Measurements from ENCODE around the gene MACROD2. TPM values are rescaled to one million over a fixed set of nuclear protein-coding genes. Genes with fewer than 3 reads are reported as not detected.

The MACROD2 gene
- total RNA-seq, 2 donors from 2014 or later: not detected

DNA sequence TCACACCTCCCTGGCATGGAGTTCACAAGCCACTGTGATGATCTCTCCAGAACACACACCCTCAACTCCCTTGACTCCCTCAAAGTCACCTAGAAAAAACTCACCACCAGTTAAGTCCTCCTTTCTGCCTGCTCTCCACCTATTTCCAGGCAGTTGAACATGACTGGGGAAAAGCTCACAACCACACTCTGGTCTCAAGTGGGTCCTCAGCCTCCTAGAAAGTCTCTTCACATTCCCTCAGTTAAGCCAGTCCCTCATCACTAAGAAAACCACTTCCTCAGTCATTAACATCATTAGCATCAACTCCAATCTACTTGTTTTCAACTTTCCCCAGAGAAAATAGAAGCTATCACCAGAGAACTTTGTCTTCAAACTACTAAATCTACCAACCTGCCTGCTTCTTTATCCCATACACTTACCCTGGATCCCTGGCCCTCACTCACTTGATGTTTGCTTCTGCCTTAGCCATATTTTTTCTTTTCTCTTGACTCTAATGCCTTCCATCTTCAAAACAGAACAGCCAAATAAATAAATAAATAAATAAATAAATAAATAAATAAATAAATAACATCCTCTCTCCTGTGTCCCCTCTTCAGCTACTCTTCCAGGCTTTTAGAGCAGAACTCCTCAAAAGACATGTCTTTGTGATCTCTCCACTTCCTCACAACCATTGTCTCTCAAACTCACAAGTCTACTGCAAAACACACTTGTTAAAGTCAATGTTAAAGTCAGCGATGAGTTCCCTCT lies 1084.5 kb downstream of the MACROD2 start:
- no peak overlapping the region for H3K4me3 Mint-ChIP-seq
- DNase-seq (no peak), ATAC-seq (replicated peaks in 1 of 2) (no peak)
- H3K9me3 Mint-ChIP-seq: peaks cover 1 to 2% of the 10 kb centered on the region in 2 donors
- no peaks in the 10 kb centered on the region for H3K4me1 Mint-ChIP-seq (ENCODE audit: low read depth)
- H3K36me3 Mint-ChIP-seq (ENCODE audit: insufficient read depth in 2 of 2): no peaks in the 10 kb centered on the region
- H3K27ac Mint-ChIP-seq: no peak overlapping the region
- H3K27me3 Mint-ChIP-seq (ENCODE audit: low read depth): no peaks in the 10 kb centered on the region

DNA sequence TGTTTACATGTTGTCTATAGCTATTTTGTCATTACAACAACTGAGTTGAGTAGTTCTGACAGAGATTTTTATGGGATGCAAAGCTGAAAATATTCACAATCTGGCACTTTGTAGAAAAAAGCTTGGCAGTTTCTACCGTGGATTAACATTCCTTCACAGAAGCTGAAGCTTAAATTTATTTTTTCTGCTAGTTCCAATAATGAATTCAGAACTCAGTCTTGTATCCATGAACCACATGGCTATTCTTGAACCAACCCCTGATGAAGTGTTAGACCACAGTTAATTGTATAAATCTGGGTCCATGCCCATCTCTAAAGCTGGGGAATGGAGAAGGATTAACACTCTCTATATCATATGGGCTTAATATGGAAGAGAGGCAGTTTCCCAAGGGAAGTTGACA lies 1085.9 kb downstream of the MACROD2 start:
- H3K27me3 Mint-ChIP-seq (ENCODE audit: low read depth): no peaks in the 10 kb centered on the region
- DNase-seq (no peak), ATAC-seq (replicated peaks in 1 of 2) (no peak)
- H3K36me3 Mint-ChIP-seq (ENCODE audit: insufficient read depth in 2 of 2): no peaks in the 10 kb centered on the region
- no peaks in the 10 kb centered on the region for H3K4me1 Mint-ChIP-seq (ENCODE audit: low read depth)
- H3K4me3 Mint-ChIP-seq: no peak overlapping the region
- no peaks in the 10 kb centered on the region for H3K9me3 Mint-ChIP-seq
- H3K27ac Mint-ChIP-seq: no peak overlapping the region

- ATAC-seq (replicated peaks in 1 of 2) (peak in 1 of 2 donors; percentile 51), DNase-seq (no peak)
- Mint-ChIP-seq H3K9me3 (peaks cover 3 to 10% of the 10 kb centered on the region in 2 donors), H3K4me1 (ENCODE audit: low read depth) (no peaks in the 10 kb centered on the region), H3K27ac (no peak overlapping the region), H3K36me3 (ENCODE audit: insufficient read depth in 2 of 2) (no peaks in the 10 kb centered on the region), H3K27me3 (ENCODE audit: low read depth) (no peaks in the 10 kb centered on the region), H3K4me3 (no peak overlapping the region)
Measured at GRCh38 chr20:15091421-15092037, 1096.2 kb downstream of the MACROD2 start.

- no peak overlapping the region for H3K27ac Mint-ChIP-seq
- ATAC-seq (replicated peaks in 1 of 2): no peak
- H3K27me3 Mint-ChIP-seq (ENCODE audit: low read depth): no peaks in the 10 kb centered on the region
- H3K4me1 Mint-ChIP-seq (ENCODE audit: low read depth): peaks cover 7% of the 10 kb centered on the region
- no peaks in the 10 kb centered on the region for H3K36me3 Mint-ChIP-seq (ENCODE audit: insufficient read depth in 2 of 2)
- H3K9me3 Mint-ChIP-seq: peaks cover 3 to 4% of the 10 kb centered on the region in 2 donors
- no peak for DNase-seq
- no peak overlapping the region for H3K4me3 Mint-ChIP-seq
Measured at GRCh38 chr20:15098351-15098750, 1103.0 kb downstream of the MACROD2 start.

DNA sequence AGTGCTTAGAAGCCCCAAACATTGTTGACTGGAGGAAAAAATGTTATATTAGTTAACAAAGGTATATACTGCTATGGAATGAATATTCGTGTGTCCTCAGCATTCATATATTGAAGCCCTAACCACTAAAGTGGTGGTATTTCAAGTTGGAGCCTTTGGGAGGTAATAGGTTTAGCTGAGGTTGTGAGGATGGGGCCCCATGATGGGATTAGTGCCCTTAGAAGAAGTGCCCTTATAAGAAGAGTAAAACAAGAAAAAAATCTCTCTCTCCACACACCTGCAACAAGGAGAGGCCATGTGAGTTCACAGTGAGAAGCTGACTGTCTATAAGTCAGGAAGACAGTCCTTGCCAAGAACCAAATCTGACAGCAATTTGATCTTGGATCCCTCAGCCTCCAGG lies 1103.8 kb downstream of the MACROD2 start:
- Mint-ChIP-seq H3K4me3 (no peak overlapping the region), H3K4me1 (ENCODE audit: low read depth) (peaks cover 7% of the 10 kb centered on the region), H3K27me3 (ENCODE audit: low read depth) (no peaks in the 10 kb centered on the region), H3K9me3 (peaks cover 8 to 9% of the 10 kb centered on the region in 2 donors), H3K36me3 (ENCODE audit: insufficient read depth in 2 of 2) (no peaks in the 10 kb centered on the region), H3K27ac (no peak overlapping the region)
- DNase-seq (no peak), ATAC-seq (replicated peaks in 1 of 2) (no peak)

- Mint-ChIP-seq H3K27ac (no peak overlapping the region), H3K4me1 (ENCODE audit: low read depth) (peaks cover 7% of the 10 kb centered on the region), H3K36me3 (ENCODE audit: insufficient read depth in 2 of 2) (no peaks in the 10 kb centered on the region), H3K27me3 (ENCODE audit: low read depth) (no peaks in the 10 kb centered on the region), H3K4me3 (no peak overlapping the region), H3K9me3 (peaks cover 8 to 9% of the 10 kb centered on the region in 2 donors)
- no peak for DNase-seq
- no peak for ATAC-seq (replicated peaks in 1 of 2)
Measured at GRCh38 chr20:15100506-15101160, 1105.3 kb downstream of the MACROD2 start.

DNA sequence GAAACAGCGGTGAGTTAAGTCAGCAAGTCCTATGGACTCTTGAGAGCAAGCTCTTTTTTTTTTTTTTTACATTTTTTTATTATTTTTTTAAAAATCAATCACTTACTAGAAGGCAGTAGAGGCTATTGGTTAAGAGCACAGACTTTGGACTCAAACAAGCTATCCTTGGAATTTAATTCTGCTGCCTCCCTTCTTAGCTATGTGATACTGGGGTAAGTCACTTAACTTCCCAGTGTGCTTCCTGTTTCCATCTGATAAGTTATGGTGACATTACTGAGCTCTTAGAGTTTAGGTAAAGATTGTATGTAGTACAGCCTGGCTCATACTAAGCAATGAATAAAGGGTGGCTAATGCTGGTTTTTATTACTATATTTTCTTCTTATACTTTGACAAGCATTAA lies 1112.6 kb downstream of the MACROD2 start:
- Mint-ChIP-seq H3K4me1 (ENCODE audit: low read depth) (no peaks in the 10 kb centered on the region), H3K27ac (no peak overlapping the region), H3K4me3 (no peak overlapping the region), H3K27me3 (ENCODE audit: low read depth) (no peaks in the 10 kb centered on the region), H3K36me3 (ENCODE audit: insufficient read depth in 2 of 2) (no peaks in the 10 kb centered on the region), H3K9me3 (peaks cover 8 to 9% of the 10 kb centered on the region in 2 donors)
- DNase-seq: no peak
- no peak for ATAC-seq (replicated peaks in 1 of 2)

GRCh38 chr20:15109494-15109893 lies 1114.2 kb downstream of the MACROD2 start:
- Mint-ChIP-seq H3K4me3 (no peak overlapping the region), H3K4me1 (ENCODE audit: low read depth) (no peaks in the 10 kb centered on the region), H3K27ac (no peak overlapping the region), H3K27me3 (ENCODE audit: low read depth) (no peaks in the 10 kb centered on the region), H3K36me3 (ENCODE audit: insufficient read depth in 2 of 2) (no peaks in the 10 kb centered on the region), H3K9me3 (peaks cover 4 to 8% of the 10 kb centered on the region in 2 donors)
- ATAC-seq (replicated peaks in 1 of 2): no peak
- no peak for DNase-seq

DNA sequence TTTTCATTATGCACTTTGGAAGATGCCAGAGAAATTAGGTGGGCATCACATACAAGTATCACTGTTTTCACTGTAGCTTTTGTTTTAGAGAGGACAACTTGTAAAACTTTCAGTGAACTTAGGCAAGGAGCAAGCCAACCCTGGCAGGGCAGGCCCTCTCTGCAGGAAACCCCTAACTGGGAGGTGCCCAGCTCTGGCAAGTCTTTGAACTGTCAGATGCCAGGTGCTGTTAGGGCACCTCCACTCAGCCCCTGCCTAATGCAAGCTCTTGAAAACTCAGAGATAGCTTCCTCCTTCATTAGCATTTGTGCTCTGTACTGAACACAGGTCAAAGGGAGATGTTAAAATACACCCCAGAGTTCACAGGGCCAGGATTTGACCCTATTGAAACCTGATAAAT lies 1116.3 kb downstream of the MACROD2 start:
- Mint-ChIP-seq H3K36me3 (ENCODE audit: insufficient read depth in 2 of 2) (no peaks in the 10 kb centered on the region), H3K4me1 (ENCODE audit: low read depth) (no peaks in the 10 kb centered on the region), H3K9me3 (peaks cover 6 to 8% of the 10 kb centered on the region in 2 donors), H3K4me3 (no peak overlapping the region), H3K27ac (no peak overlapping the region), H3K27me3 (ENCODE audit: low read depth) (no peaks in the 10 kb centered on the region)
- no peak for ATAC-seq (replicated peaks in 1 of 2)
- DNase-seq: no peak

DNA sequence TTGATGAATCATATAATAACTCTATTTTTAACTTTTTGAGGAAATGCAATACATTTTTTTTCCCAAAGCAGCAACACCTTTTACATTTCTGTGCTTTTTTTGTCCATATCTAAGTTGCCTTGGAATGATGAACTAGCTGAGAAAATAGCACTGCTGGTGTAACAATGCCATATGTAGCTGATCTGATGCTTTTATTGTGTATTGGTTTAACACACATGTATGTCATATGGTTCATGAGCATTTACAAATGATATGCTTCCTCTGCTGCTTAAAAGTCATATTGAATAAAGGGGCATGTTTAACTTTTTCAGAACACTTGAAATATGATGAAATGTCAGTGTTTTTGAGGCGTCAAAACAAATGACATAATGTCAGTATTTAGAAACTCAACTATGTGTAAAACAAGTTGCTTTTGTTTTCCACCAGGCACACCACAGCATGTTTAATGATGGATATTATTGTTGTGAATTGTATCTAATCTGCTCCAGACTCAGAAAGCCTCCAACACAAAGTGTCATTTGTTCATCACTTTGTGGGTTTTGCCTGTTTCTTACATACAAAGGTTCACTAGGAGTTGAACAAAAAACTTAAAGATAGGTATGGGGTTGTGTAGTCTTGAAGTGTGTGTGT lies 1117.9 kb downstream of the MACROD2 start:
- ATAC-seq (replicated peaks in 1 of 2): no peak
- H3K4me1 Mint-ChIP-seq (ENCODE audit: low read depth): no peaks in the 10 kb centered on the region
- H3K27me3 Mint-ChIP-seq (ENCODE audit: low read depth): no peaks in the 10 kb centered on the region
- DNase-seq: no peak
- H3K4me3 Mint-ChIP-seq: no peak overlapping the region
- H3K27ac Mint-ChIP-seq: no peak overlapping the region
- peaks cover 4 to 8% of the 10 kb centered on the region in 2 donors for H3K9me3 Mint-ChIP-seq
- H3K36me3 Mint-ChIP-seq (ENCODE audit: insufficient read depth in 2 of 2): no peaks in the 10 kb centered on the region

DNA sequence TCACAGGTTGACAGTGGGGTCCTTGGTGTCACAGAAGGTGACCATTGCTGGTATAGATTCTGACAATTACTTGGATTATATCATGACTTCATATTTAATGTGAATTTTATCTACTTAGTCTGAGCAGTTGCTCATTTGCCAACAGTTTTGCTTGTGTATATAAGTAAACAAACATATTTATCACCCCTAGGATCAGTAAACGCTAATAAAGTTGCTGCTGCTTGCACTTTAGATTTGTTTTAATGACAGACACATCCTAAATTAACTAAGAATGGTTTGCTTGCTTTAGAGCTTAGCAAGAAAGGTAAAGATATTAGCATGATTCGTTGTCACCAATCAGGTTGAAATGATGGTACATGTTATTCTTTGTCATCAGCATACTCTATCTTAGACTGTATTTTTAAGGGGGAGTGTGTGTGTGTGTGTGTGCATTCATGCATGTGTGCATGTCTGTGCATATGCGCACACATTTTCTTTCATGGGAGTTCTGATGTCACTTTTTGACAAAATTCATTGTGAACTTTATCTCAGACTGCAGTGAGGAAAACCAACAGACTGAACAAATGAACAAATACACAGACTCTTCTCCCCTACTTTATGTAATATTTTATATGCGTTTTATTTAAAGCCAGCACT lies 1124.7 kb downstream of the MACROD2 start:
- ATAC-seq (replicated peaks in 1 of 2): no peak
- no peak overlapping the region for H3K4me3 Mint-ChIP-seq
- H3K27me3 Mint-ChIP-seq (ENCODE audit: low read depth): no peaks in the 10 kb centered on the region
- H3K27ac Mint-ChIP-seq: no peak overlapping the region
- H3K4me1 Mint-ChIP-seq (ENCODE audit: low read depth): no peaks in the 10 kb centered on the region
- DNase-seq: no peak
- no peaks in the 10 kb centered on the region for H3K36me3 Mint-ChIP-seq (ENCODE audit: insufficient read depth in 2 of 2)
- H3K9me3 Mint-ChIP-seq: peaks cover 5 to 9% of the 10 kb centered on the region in 2 donors

DNA sequence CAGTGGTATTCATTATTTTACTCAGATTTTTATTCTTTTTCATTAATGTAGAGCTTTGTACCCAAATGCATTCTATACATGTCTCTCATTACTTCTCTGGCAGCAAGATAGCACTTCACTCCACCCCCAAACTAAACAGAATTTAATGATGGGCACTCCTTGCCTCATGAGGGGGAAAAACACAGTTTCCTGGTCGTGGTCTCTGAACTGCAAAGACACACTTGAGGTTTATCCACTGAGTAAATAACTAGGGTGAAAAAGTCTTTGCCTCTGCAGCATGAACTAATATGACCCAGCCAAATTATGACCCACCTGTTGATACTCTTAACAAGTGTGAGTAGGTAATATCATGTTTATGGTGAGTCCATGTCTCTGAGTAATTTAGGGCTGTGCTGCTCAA lies 1127.3 kb downstream of the MACROD2 start:
- H3K27me3 Mint-ChIP-seq (ENCODE audit: low read depth): no peaks in the 10 kb centered on the region

DNA sequence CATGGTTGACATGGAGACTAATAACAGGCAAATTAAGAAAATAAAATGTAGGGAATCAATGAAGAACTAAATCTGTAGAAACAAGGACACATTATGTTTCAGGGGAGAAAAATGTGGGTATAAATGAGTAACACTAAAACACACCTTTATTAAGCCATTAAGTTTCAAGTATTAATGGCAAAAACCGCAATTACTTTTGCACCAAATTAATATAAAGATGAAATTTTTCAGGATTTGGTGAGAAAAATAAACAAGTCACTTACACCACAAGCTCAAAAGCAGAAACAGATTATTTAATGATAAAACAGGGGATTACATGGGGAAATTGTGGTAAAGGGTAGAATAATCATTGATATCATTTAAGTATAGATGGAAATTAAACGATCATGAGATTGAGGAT lies 1135.9 kb downstream of the MACROD2 start:
- DNase-seq (no peak), ATAC-seq (replicated peaks in 1 of 2) (no peak)
- H3K4me1 Mint-ChIP-seq (ENCODE audit: low read depth): no peaks in the 10 kb centered on the region
- no peak overlapping the region for H3K4me3 Mint-ChIP-seq
- no peaks in the 10 kb centered on the region for H3K27me3 Mint-ChIP-seq (ENCODE audit: low read depth)
- no peak overlapping the region for H3K27ac Mint-ChIP-seq
- peaks cover 0 to 4% of the 10 kb centered on the region in 2 donors for H3K9me3 Mint-ChIP-seq
- no peaks in the 10 kb centered on the region for H3K36me3 Mint-ChIP-seq (ENCODE audit: insufficient read depth in 2 of 2)

More for the DNA sequence above, 1127.3 kb downstream of the MACROD2 start:
- no peak overlapping the region for H3K27ac Mint-ChIP-seq
- H3K36me3 Mint-ChIP-seq (ENCODE audit: insufficient read depth in 2 of 2): no peaks in the 10 kb centered on the region
- H3K4me1 Mint-ChIP-seq (ENCODE audit: low read depth): no peaks in the 10 kb centered on the region
- ATAC-seq (replicated peaks in 1 of 2): no peak
- H3K4me3 Mint-ChIP-seq: no peak overlapping the region
- no peak for DNase-seq
- H3K9me3 Mint-ChIP-seq: peaks cover 5 to 11% of the 10 kb centered on the region in 2 donors

Measured in activated T-cell treated with anti-CD3 and anti-CD28 coated beads, Interleukin-2, amount 50 U/mL, for 72 hours (primary cell).